NCI-H1417 (cell line): ENCODE measurements around the gene SMG7.

Experiments
- DNase-seq, 3 experiments: peaks; one replicate each; lab custom pipeline; 2025; lab: John Stamatoyannopoulos, UW

The SMG7 gene

GRCh38 chr1:183512450-183512849 lies 40.2 kb downstream of the SMG7 start:
- DNase-seq: no peak

- DNase-seq: no peak
Observed at GRCh38 chr1:183514235-183514634, 41.9 kb downstream of the SMG7 start.

DNA sequence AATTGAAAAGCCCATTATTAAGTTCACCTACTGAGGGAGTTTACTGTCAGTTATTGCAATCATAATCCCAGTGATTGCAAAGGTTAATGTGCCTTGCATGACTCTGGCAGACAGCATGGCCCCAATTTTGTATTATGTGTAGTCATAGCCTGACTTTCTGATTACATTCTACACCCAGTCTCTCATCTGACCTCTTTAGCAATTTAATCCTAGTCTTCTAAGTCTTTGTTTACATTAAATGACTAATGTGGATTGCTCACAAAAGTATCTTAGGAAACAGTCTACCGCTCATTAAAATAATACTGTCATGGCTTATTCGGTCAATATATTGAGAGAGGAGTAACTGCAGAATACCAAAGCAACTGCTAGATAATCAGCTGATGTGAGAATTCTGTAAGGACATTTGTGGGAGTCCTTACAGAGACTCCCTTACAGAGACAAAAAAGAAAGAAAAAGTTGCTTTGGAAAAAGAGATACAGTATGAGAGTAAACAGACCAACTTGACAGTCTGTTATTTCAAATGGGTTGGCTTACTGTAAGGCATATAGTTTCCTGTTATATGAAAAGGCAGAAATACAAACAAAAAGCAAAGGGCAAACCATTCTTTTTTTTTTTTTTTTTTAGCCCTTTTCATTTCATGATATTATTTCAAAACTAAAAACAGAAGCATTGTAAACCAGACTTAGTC lies 42.8 kb downstream of the SMG7 start:
- DNase-seq: peak in 1 of 3 experiments; percentile 60

GRCh38 chr1:183516725-183517124 lies 44.4 kb downstream of the SMG7 start:
- no peak for DNase-seq

DNA sequence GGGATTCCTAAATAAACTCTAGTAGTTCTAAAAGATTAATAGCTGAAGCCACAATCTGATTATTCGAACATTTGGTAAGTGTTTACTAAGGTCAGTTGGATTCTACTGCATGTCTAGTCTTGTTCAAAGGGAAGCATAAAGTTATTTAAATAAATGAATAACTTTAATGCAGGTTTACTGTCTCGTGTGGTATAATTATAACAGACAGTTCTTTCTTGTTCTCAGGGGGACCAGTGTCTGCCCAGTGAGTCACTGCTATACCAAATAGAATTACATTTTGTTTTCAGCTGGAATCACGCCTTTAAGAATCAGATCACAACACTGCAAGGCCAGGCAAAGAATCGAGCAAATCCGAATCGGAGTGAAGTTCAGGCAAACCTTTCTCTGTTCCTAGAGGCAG lies 45.1 kb downstream of the SMG7 start:
- DNase-seq: peak in 1 of 3 experiments; percentile 7

DNA sequence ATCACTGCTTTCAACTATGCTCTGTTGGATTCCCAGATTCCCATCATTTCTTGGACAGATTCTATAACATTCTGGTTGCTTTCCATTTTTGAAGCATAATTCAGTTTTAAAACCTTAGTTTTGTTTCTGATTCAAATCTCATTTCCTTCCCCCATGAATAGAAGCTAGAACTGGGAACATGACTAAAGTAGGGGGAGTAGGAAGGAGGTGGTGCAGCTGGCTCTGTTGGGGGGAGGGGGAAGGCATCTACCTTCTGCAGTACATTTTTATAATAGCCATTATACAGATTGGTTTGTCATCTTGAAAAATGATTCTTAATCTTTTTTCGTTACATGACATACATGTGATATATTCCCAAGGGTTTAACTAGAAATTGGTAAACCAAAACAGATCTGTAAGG lies 48.1 kb downstream of the SMG7 start:
- DNase-seq: no peak

DNA sequence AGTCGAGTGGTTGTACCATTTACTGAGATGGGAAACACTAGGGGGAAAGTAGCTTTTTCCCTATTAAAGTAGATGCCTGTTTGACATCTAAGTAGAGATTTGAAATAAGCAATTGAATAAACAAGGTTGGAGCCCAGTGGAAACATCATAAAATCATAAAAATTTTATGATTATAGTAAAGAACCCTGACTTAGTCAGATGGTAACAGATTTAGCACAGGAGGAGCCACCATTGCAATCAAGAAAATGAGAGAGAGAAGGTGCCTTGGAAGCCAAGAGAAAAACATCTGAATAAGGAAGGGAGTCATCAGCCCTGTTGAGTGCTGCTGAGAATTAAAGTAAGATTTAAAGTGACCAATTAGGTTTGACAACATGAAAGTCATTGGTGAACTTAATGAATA lies 49.8 kb downstream of the SMG7 start:
- DNase-seq: no peak

- no peak for DNase-seq
Observed at GRCh38 chr1:183528577-183528976, 56.3 kb downstream of the SMG7 start.

DNA sequence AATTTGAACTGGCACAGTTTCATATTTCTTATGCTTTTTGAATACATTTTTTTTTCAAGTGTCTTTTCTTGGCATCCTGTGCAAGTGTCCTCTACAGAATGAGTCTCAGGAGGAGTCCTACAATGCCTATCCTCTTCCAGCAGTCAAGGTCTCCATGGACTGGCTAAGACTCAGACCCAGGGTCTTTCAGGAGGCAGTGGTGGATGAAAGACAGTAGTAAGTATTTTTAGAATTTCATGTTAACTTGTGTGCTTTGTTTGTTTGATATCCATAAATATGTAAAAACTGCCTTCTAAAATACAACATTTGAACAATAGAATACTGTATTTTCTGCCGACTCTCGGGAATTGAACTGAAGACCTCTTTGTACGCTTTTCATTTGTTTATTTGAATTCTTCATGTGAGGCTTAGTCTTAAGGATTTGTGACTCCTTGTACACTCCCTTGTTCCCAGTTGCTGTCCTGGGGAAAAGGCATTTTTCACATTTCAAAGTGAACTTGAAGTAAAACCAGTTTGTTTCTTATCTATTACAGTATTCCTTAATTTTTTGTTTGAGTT lies 61.4 kb downstream of the SMG7 start:
- DNase-seq: no peak

- DNase-seq: no peak
Observed at GRCh38 chr1:183537405-183537804, 65.1 kb downstream of the SMG7 start.

DNA sequence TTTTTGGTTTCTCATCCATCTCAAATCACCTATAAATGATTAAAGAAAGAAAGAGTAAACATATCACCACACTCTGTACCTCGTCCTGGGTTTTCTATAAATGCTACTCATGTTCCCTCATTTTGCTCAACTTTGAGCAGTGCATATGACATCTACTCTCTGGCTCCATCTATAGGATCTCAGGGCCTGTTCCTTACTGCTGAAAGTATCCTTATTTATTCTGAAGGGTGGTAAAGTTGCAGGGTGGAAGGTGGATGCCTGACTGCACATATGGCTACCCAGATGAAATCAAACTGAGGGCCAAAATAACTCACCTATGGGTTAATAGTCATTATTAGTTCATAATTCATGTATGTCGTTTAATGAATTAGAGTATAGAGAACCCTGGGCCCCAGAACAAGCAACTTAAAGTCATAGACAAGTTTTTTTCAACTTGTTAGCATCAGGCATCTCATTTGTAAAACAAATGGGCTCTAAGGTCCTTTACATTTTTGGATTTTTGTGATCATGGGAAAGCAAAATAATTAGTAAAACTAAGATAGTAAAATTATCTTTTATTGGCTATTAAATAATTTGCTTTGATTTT lies 71.4 kb downstream of the SMG7 start:
- DNase-seq: peak; percentile 40 to 73 (median 58)

- no peak for DNase-seq
Observed at GRCh38 chr1:183544598-183545297, 72.4 kb downstream of the SMG7 start.

DNA sequence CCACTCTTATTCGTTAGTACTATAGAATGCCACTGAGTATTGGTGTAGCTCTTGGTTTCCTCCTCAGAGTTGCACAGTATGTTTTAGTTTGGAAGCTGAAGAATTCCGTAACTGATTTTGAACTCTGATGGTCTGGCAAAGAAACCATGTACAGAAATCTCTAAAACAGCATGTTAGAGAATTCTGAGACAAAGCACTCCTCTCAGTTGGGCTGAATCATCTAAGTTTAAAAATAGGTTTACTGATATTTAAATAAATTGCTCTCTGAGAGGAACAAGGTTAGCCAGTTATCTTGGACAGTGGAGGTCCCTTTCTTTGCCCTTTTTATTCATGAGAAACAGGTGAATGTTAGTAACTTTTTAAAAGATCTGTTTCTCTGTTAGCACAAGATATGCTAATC lies 74.1 kb downstream of the SMG7 start:
- no peak for DNase-seq

- DNase-seq: peak; percentile 8 to 91 (median 56)
Observed at GRCh38 chr1:183548116-183548515, 75.8 kb downstream of the SMG7 start.

GRCh38 chr1:183550915-183551314 lies 78.6 kb downstream of the SMG7 start:
- no peak for DNase-seq

- DNase-seq: no peak
Observed at GRCh38 chr1:183551924-183552323, 79.6 kb downstream of the SMG7 start.

DNA sequence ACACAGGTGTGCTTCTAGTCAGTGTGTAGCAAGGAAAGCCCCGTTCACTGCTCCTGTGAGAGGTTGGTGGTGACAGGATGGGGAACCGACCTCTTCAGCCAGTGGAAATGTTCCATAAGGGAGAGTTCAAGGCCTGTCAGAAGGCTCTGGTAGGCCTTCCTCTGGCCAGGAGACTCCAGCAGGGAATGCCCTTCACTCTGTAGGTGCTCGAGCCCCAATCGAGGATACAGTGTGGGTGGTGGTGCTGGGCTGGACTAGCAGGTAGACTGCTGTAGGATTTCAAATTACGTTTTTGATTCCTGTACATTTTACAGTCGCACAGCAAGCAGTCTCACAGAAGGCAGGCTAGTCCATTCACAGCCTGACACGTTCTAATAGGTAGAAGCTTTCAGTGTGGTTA lies 80.1 kb downstream of the SMG7 start:
- no peak for DNase-seq

- no peak for DNase-seq
Observed at GRCh38 chr1:183552891-183553290, 80.6 kb downstream of the SMG7 start.

DNA sequence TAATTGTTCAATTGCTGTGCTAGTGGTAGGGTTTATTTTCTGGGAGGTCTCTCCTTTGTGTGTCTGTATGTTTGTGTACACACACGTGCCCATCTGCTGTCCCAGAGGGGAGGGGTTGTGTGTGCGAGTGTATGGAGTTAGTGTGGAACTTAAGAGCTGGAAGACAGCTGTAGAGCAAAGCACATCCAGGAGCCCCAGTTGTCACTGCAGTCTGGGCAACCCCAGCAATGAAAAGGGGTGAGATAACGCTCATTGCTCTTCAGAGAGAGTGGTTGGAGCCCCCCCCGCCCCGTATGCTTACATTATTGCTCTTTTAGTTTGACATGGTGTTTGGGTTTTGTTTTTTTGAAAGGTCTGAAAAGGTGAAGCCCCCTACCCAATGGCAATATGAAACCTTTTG lies 81.0 kb downstream of the SMG7 start:
- no peak for DNase-seq

DNA sequence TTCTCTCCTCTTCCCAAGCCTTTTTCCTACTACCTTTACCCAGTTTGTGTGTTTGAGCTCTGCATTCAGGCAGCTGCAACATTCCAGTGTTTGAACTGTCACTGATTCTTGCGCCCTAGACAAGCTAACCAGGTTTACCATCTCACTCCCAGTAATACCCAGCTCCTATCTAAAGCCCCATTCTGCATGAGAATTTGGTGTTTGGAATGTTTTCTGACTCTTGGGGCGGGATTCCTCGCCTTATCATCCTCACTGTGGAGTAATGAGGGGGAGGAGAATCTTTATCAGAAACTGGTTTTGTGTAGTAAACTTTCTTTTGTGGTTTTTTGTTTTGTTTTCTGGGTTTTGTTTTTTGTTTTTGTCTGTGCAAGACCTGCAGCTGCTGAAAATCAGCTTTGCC lies 81.5 kb downstream of the SMG7 start:
- DNase-seq: no peak

DNA sequence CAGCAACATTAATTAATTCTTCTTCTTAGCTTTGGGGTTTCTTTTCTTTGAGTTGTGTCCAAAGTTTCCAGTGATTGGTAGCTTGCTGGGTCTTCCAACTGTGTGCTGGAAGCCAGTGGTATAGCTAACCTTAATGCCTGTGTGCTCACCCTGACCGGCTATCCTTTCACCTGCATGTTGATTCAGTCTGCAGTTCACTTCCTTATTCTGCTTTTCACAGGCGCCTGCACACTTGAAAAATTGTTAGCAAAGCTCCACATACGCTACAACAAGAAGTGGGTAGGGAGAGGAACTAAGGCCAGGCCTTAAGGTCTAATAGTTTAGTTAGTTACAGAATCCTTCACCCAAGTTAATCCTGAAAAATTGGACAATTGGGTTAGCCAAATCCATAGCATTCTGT lies 82.3 kb downstream of the SMG7 start:
- no peak for DNase-seq

DNA sequence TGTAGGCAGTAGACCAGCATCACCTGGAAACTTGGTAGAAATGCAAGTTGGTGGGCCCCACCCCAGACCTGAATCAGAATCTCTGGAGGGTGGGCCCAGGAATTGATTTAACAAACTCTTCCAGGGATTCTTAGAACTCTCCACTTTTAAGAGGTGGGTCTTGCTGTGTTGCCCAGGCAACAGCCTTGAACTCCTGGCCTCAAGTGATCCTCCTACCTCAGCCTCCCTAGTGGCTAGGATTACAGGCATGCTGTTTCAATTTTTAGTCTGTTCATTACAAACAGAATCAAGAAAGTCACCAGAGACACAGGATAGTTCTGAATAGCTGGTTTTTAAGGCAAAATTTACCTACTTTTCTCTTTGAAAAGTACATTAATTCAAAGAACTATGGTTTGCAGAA lies 86.8 kb downstream of the SMG7 start:
- DNase-seq: no peak

DNA sequence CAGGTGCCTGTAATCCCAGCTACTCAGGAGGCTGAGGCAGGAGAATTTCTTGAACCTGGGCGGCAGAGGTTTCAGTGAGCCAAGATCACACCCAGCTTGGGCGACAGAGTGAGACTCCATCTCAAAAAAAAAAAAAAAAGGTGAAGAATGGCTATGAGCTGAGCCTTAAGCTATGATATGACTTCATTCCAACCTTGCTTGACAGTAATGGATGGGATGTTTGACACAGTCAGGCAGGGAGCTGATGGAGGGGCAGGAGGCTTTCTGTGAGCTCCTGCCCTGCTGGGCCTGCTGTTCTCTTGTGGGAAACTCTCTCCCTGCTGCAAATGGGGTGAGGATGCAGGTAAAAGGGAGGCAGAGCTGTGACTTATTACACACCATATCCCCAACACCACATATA lies 90.4 kb downstream of the SMG7 start:
- DNase-seq: no peak
